NCI-H2196 treated with DMSO at 0.1 percent for 48 hours (cell line): ENCODE data around the gene RBM42.
A peak's percentile ranks its signal among the peaks of the same experiment; 100 is the strongest.
"Not testable (repeated sequence)": the region's sequence is repeated elsewhere in the genome, so short reads cannot be mapped to it uniquely, and the experiment has no call there.

Experiments used
- DNase-seq: peaks from one replicate; lab custom pipeline; 2025; ENCODE audit not compliant: unreplicated experiment; lab: John Stamatoyannopoulos, UW

The RBM42 gene

DNA sequence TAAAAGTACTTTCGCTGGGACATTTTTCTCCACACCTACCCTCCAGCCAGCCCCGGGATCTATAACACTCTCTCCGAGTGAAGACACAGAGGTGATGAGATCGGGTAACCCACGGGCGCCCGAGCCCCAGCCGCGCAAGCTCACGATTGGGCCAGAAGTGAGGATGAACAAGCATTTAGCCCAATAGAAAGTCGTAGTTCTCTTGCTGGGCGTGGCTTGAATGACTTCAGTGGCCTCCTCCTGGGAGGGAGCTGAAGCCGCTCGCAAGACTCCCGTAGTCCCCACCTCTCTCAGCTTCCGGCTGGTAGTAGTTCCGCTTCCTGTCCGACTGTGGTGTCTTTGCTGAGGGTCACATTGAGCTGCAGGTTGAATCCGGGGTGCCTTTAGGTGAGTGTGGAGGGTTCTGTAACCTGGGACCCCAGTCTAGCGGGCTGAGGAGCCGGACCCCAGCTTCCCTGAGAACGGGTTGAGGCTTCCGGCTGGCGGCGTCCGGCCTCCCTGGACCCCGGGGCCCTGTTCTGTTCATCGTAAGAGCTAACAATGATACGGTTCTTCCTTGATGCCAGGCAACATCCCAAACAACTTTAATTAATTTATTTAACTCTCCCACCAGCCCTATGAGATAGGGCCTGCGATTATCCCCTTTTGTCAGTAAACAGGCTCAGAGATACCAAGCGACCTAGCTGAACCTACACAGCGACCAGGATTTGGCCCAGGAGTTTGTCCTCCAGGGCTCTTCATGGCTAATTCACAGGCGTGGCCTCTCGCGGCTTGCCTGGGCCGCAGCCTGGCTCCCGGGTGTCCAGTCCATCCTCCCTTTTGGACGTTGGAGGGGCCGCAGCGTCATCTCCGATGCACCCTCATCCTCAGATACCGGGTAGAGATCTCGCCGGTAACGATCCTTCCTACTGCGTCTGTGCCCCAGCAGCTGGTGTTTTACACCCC lies 19.5 kb downstream of the RBM42 start, which contains the start of gene COX6B1:
Gene COX6B1, plus strand, starts transcription at position 307 of the 945 bp plus-strand sequence. CDS start 2,921 bp downstream, outside the sequence.
- peak; percentile 97 for DNase-seq

DNA sequence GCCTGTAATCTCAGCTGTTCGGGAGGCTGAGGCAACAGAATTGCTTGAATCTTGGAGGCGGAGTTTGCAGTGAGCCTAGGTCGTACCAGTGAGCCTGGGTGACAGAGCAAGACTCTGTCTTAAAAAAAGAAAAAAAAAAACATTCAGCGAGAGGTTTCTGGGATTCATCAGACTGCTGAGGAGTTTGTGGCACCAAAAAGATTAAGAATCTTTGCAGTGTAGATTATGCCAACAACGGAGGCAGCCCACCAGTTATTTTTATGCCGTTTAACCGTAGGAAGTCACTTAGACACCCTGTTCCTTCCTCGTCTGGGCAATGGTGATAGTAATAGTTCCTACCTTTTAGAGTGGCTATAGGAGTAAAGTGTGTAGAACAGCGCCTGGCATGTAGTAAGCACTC lies 21.7 kb downstream of the RBM42 start:
- DNase-seq, result no peak

DNA sequence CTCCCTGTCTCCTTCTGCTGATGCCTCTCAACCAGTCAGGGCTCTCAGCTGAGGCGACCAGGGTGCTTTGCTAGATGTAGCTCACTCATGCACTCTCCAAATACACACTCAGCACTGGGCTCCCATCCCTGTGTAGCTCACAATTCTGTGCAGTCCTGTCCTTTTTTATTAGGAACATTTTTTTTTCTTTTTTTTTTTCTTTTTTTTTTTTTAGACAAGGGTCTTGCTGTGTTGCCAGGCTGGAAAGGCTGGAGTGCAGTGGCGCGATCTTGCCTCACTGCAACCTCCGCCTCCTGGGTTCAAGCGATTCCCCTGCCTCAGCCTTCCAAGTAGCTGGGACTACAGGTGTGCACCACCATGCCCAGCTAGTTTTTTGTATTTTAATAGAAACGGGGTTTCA lies 26.0 kb downstream of the RBM42 start:
- DNase-seq, result not testable (repeated sequence)

DNA sequence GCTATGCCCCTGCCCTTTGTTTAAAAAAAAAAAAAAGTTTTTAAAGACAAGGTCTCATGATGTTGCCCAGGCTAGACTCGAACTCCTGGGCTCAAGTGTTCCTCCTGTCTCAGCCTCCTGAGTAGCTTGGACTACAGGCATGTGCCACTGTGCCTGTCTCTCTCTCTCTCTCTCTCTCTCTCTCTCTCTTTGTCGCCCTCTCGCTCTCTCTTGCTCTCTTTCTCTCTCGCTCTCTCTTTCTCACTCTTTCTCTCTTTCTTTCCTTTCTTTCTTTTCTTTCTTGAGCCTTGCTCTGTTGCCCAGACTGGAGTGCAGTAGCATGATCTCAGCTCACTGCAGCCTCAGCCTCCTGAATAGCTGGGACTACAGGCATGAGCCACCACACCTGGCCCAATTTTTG lies 26.8 kb downstream of the RBM42 start:
- DNase-seq, result no peak

DNA sequence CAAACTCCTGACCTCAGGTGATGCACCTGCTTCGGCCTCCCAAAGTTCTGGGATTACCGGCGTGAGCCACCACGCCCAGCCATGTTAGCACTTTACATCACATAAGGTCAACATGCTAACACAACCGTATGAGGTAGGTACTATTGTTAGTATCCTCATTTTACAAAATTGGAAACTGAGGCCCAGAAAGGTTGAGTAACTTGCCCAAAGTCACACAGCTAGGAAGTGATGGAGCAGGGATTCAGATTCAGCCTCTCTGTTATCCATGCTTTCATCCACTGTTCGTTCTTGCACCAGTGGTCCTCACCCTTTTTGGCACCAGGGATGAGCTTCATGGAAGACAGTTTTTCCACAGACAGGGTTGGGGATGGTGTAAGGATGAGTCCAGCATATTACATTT lies 27.9 kb downstream of the RBM42 start:
- no peak for DNase-seq

DNA sequence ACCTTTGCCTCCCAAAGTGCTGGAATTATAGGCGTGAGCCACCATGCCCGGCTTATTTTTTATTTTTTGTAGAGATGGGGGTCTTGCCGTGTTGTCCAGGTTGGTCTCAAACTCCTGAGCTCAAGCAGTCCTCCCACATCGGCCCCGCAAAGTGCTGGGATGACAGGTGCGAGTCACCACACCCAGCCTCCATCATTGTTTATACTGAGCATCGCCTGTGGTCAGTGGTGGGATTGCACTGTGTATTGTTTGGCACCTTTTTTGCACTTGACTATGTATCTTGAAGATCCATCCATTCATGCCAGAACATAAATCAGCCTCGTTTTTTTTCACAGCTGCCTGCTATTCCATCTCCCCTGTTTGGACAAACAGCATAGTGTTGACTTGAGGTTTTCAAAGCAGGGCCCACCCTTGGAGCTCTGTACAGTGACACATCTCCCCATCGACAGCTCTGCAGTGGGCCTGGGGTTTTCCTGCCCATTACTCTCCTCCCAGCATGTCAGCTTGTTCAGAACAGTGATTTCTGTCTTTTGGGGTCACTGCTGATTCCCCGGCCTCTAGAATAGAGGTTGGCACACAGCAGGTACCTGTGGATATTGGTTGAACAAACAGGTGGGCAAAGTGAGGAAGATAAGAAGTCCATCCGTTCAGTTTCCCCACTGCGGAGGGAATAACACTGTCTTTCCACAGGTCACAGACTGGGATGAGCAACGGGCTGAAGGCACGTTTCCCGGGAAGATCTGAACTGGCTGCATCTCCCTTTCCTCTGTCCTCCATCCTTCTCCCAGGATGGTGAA lies 29.3 kb downstream of the RBM42 start:
- DNase-seq, result no peak

DNA sequence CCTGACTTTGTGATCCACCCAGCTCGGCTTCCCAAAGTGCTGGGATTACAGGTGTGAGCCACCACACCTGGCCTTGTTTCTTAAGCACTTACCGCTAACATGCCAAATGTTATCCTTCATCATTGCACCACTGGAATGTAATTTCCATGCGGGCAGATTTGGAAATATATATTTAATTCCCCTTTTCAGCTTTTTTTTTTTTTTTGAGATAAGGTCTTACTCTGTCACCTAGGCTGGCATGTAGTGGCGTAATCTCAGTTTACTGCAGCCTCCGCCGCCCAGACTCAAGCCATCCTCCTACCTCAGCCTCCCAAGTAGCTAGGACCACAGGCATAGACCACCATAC lies 33.1 kb downstream of the RBM42 start:
- no peak for DNase-seq

DNA sequence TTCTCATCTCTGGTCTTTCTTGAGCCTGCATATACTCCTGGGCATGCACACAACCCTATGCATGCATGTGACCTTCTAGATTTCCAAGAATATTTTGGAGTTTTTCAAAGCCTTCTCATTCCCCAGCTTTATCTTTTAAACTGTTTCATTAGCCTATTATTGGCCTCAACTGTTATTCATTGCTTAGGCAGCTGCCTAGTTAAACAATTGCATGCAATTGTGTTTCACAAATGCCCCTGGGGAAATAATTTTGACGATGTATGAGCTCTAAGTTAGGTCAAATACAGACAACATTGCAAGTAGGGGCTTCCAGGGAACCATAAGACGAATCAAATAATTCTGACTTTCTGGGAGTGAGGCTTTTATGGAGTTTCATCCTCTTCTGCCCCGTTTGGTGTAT lies 35.1 kb downstream of the RBM42 start:
- DNase-seq, result no peak

DNA sequence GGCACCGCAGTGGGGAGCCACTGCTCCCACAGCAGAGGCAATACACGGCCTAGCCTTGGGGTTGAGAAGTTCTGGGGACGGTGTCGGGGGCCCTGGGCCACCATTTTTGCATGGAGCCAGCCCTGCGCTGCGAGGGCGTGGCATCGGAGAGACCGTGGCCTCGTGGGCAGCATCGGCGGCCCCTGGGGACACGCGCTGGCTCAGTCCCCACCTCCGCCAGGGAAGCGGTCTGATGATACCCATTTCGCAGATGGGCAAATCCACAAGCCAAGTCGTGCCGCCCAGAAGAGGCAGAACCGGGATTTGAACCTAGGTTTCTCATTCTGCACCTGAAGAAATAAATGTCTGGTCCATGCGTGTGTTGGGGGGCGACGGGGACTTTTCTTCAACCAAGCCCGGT lies 36.3 kb downstream of the RBM42 start:
- no peak for DNase-seq

DNA sequence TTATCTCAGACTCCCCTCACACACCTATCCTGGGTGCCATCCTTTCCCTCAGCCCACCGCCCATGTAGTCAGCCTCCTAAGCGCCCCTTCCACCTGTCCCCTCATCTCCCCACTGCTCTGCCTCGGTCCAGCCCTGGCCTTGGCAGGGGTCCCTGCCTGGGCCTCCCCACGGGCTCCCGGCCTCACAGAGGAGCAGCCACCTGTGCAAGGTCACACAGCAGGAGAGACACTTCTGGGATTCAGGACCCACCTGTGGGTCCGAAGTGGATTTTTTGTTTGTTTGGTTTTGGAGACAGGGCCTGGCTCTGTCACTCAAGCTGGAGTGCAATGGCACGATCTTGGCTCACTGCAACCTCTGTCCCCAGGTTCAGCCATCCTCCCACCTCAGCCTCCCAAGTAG lies 36.8 kb downstream of the RBM42 start:
- no peak for DNase-seq

DNA sequence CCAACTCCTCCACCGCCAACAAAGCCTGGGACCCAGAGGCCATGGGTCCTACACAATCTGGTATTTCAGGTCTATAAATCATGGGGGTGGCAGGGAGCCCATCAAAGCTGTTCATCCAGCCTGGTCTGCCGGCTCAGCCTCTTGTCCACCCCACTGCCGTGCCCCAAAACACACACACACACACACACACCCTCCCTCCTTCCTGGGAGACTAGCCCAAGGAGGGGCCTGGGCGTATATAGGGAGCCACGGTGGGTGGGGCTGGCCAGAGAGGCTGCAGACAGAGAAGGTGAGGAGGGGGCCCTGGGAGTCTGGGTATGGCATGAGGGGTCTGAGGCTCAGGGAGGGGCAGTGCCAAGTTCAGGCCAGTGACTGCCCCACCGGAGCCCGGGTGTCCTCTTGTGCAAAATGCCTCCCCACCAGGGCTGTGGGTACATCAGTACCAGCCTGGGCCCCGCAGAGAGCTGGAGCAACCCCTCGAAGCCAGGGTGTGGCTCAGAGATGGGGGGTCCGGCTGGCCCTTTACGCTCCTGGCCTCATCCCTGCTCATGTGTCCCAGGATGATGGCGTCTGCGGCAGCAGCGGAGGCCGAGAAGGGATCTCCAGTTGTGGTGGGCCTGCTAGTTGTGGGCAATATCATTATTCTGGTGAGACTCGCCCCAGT lies 37.5 kb downstream of the RBM42 start, which contains the start of gene UPK1A:
Gene UPK1A, plus strand, starts transcription at position 267 of the 663 bp plus-strand sequence. Its CDS starts 296 bp downstream, at position 563.
- DNase-seq, result no peak

DNA sequence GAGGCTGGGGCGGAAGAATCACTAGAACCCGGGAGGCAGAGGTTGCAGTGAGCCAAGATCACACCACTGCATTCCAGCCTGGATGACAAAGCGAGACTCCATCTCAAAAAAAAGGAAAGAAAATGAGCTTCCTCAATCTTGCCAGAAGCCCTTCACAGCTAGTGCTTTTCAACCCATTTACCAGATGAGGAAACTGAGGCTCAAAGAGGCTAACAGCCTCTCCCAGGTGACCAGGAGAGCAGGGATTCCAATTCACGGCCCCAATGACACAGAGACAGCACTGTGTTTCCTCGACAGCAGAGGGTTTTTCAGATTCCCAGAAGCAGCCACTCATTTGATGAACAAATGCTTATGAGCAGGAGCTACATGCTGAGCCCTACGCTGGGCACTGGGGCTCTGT lies 40.7 kb downstream of the RBM42 start:
- DNase-seq, result no peak

DNA sequence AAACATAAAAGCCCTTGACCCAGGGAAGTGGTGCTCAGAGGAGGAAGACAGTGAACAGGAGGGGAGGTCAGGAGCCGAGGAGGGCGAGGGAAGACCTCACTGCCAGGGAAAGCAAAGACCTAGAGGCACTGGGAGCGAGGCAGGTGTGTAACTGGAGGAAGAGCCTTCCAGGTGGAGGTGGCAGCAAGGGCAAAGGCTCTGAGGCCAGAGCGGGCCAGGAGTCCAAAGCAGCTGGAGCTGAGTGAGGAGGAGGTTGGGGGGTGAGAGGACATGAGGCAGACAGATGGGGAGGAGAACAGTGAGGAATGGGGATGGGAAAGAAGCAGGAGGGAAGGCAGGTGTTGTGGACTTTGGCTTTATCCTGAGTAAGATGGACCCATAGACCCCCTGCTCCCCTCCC lies 41.1 kb downstream of the RBM42 start:
- DNase-seq, result no peak

DNA sequence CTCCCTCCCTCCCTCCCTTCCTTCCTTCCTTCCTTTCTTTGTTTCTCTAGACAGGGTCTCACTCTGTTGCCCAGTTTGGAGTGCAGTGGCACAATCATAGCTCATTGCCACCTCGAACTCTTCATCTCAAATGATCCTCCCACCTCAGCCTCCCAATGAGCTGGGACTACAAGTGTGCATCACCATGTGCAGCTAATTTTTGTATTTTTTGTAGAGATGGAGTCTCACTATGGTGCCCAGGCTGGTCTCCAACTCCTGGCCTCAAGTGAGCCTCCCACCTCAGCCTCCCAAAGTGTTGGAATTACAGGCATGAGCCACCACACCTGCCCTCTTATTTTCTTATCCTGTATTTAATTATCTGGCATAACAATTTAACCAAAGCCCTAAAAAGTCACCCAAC lies 41.9 kb downstream of the RBM42 start:
- no peak for DNase-seq

DNA sequence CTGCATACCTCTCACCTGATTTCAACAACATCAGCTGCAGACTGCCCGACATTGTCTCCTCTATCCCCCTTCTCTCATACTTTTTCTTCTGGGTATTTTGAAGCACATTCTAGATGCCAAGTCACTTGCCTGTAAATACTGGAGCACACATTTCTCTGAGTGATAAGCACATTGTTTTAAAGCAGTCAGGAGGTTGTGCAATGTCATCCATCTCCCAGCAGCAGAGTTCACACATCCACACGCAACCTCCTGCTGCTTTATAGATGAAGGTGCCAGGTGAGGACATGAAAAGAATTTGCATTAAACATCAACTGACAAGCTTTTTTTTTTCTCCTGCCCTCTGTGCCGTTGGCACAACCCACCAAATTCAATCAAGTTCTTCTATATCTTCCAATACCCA lies 43.0 kb downstream of the RBM42 start:
- no peak for DNase-seq

DNA sequence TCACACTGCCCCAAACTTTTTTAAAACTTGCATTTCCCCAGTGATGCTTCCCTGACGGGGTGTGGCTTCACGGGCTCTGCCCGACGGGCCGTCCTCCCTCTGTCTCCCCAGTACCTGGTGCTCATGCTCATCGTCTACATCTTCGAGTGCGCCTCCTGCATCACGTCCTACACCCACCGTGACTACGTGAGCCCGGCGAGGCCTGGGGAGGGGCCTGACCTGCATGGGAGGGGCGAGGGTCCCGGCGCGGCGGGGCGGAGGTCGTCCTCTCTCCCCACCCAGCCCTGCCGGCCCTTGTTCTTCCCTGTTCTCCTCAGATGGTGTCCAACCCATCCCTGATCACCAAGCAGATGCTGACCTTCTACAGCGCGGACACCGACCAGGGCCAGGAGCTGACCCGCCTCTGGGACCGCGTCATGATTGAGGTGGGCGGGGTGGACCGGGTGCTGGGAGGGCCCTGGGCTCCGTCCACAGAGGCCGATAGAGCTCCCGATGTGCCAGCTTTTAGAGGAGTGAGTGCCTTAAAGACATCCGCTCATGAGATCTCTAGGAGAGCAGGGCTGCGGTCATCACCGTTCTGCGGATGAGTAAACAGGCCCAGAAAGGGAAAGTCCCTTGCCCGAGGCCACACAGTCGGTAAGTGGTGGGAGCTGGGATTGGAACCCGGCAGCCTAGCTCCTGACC lies 44.4 kb downstream of the RBM42 start:
- DNase-seq, result peak; percentile 41

DNA sequence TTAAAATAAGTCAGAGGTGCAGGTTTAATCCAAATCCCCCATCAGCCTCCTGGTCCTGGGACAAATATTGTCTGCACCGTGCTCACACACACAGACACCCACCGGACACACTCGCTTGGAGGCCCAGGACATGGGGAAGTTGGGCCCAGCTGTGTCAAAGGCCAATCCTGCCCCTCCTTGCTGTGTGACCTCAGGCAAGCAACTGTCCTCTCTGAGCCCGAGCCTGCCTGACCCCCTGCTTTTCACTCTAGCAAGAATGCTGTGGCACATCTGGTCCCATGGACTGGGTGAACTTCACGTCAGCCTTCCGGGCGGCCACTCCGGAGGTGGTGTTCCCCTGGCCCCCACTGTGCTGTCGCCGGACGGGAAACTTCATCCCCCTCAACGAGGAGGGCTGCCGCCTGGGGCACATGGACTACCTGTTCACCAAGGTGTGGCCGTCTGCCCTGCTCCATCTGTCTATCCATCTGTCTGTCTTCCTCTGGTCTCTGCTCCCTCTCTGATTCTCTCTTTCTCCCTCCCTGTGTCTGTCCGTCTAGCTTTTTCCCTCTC lies 46.8 kb downstream of the RBM42 start:
- no peak for DNase-seq
